SK-N-SH treated with all-trans-retinoic acid at 6 μM for 48 hours (cell line): ENCODE data around the gene APLN.

Source experiments
- CREB5 ChIP-seq: fragments of 250-450 bp; sonication (Bioruptor Pico); IDR thresholded peaks from 2 replicates; pipeline ENCODE4 v1.5.1; 2020; ENCODE audit warnings: low read depth, mild to moderate bottlenecking, moderate library complexity
- ISL1 ChIP-seq: fragments of 250-450 bp; sonication (Bioruptor Pico); IDR thresholded peaks from 2 replicates; pipeline ENCODE4 v2.1.2; 2022; ENCODE audit warnings: mild to moderate bottlenecking, moderate library complexity
- PATZ1 ChIP-seq: fragments of 250-450 bp; sonication (Bioruptor Pico); IDR thresholded peaks from 2 replicates; pipeline ENCODE4 v1.8.0; 2020; ENCODE audit warnings: mild to moderate bottlenecking, moderate library complexity, borderline replicate concordance
- POU6F1 ChIP-seq: fragments of 250-450 bp; sonication (Bioruptor Pico); IDR thresholded peaks from 2 replicates; pipeline ENCODE4 v1.8.0; 2021; ENCODE audit warnings: low read depth, mild to moderate bottlenecking, moderate library complexity, borderline replicate concordance
- PPARA ChIP-seq: fragments of 250-450 bp; sonication (Bioruptor Pico); IDR thresholded peaks from 2 replicates; pipeline ENCODE4 v1.5.0; 2020; ENCODE audit warnings: mild to moderate bottlenecking, borderline replicate concordance
- RARB ChIP-seq: fragments of 250-450 bp; sonication (Bioruptor Pico); IDR thresholded peaks from 2 replicates; pipeline ENCODE4 v1.8.0; 2021; ENCODE audit warnings: mild to moderate bottlenecking, moderate library complexity
- SNAI2 ChIP-seq: fragments of 250-450 bp; sonication (Bioruptor Pico); IDR thresholded peaks from 2 replicates; pipeline ENCODE4 v1.5.0; 2020; ENCODE audit warnings: mild to moderate bottlenecking, moderate library complexity
- TSHZ2 ChIP-seq: fragments of 250-450 bp; sonication (Bioruptor Pico); IDR thresholded peaks from 2 replicates; pipeline ENCODE4 v1.5.0; 2020; ENCODE audit warnings: mild to moderate bottlenecking, moderate library complexity
- ZFP3 ChIP-seq: fragments of 250-450 bp; sonication (Bioruptor Pico); IDR thresholded peaks from 2 replicates; pipeline ENCODE4 v1.5.0; 2020; ENCODE audit warnings: mild to moderate bottlenecking, moderate library complexity
- ZFP30 ChIP-seq: fragments of 450-650 bp; formaldehyde crosslinking; IDR thresholded peaks from 2 replicates; pipeline ENCODE4 v1.5.0; 2022; ENCODE audit warnings: mild to moderate bottlenecking, moderate library complexity
- ZNF565 ChIP-seq: fragments of 450-650 bp; formaldehyde crosslinking; conservative IDR thresholded peaks from 2 replicates; pipeline ENCODE4 v1.5.0; 2020; ENCODE audit warnings: low read depth, mild to moderate bottlenecking, moderate library complexity
- ZNF8 ChIP-seq: fragments of 450-650 bp; formaldehyde crosslinking; IDR thresholded peaks from 2 replicates; pipeline ENCODE4 v1.5.0; 2020; ENCODE audit warnings: mild to moderate bottlenecking, moderate library complexity

GRCh38 chrX:129698150-129698549 lies 43.4 kb upstream of the APLN start:
- no peak for TF ChIP-seq PATZ1
- no peak for TF ChIP-seq SNAI2 (CRISPR knock-in tag)
- TF ChIP-seq ZFP30 (CRISPR knock-in tag), result no peak
- TF ChIP-seq TSHZ2, result no peak
- TF ChIP-seq CREB5 (CRISPR knock-in tag), result no peak
- no peak for TF ChIP-seq RARB (CRISPR knock-in tag)
- no peak for TF ChIP-seq ISL1 (CRISPR knock-in tag)
- no peak for TF ChIP-seq POU6F1
- TF ChIP-seq ZNF8 (CRISPR knock-in tag), result no peak
- TF ChIP-seq ZFP3 (CRISPR knock-in tag), result no peak
- TF ChIP-seq ZNF565 (CRISPR knock-in tag), result no peak
- no peak for TF ChIP-seq PPARA
